Parathyroid adenoma (tissue), 2 donors: Measurements from ENCODE around the gene FAAH2.

ENCODE experiments used
- H2AFZ ChIP-seq: fragments of 300-600 bp; sonication (generic); one replicate; pipeline ENCODE4 v1.7.0; 2017; ENCODE audit warnings: antibody characterized with exemption, mild to moderate bottlenecking
- H3K27ac ChIP-seq: fragments of 300-600 bp; sonication (generic); one replicate; pipeline ENCODE4 v1.7.0; 2017
- H3K27me3 ChIP-seq: fragments of 300-600 bp; sonication (generic); one replicate; pipeline ENCODE4 v1.7.0; 2017; ENCODE audit warnings: low read length; ENCODE audit not compliant: control insufficient read depth, insufficient read depth
- H3K36me3 ChIP-seq: fragments of 300-600 bp; sonication (generic); one replicate; pipeline ENCODE4 v1.7.0; 2017; ENCODE audit warnings: low read length; ENCODE audit not compliant: control insufficient read depth, insufficient read depth
- H3K4me1 ChIP-seq: fragments of 300-600 bp; sonication (generic); one replicate; pipeline ENCODE4 v1.7.0; 2017; ENCODE audit warnings: control low read depth
- H3K4me2 ChIP-seq: fragments of 300-600 bp; sonication (generic); one replicate; pipeline ENCODE4 v1.7.0; 2017; ENCODE audit warnings: low read length
- H3K4me3 ChIP-seq: fragments of 300-600 bp; sonication (generic); one replicate; pipeline ENCODE4 v1.7.0; 2017; ENCODE audit warnings: low read depth, low read length
- H3K79me2 ChIP-seq: fragments of 300-600 bp; sonication (generic); one replicate; pipeline ENCODE4 v1.7.0; 2017; ENCODE audit warnings: control low read depth
- H3K9ac ChIP-seq: fragments of 300-600 bp; sonication (generic); one replicate; pipeline ENCODE4 v1.7.0; 2017; ENCODE audit warnings: mild to moderate bottlenecking
- H3K9me3 ChIP-seq: fragments of 300-600 bp; sonication (generic); one replicate; pipeline ENCODE4 v1.7.0; 2017; ENCODE audit warnings: low read length; ENCODE audit not compliant: control insufficient read depth
- TF ChIP-seq, protein P1 (sequence below): fragments of 300-600 bp; sonication (generic); IDR thresholded peaks from one replicate; pipeline ENCODE4 v1.7.0; 2017; ENCODE audit warnings: antibody characterized with exemption, mild to moderate bottlenecking
- donor health status: primary hyperparathyroidism.

The FAAH2 gene

DNA sequence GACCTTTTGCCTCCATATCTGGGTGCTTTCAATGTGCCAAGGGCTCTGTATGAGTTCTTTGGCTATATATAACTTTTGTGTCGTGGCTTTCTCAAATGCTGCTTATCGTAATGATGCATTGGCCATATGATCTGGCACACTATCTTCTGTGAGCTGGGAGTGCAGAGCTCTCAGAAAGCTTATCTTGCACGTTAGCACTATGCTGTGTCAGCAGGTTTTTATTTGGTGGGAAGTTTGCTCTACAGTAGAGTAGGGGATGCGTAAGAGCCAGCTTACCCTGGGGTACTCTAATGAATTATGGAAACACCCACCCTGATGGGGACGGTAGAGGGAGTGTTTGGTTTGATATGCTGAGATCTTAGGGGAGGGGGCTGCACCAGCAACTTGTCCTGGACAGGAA, 119.6 kb downstream of the FAAH2 start:
- TF ChIP-seq, protein P1, sequence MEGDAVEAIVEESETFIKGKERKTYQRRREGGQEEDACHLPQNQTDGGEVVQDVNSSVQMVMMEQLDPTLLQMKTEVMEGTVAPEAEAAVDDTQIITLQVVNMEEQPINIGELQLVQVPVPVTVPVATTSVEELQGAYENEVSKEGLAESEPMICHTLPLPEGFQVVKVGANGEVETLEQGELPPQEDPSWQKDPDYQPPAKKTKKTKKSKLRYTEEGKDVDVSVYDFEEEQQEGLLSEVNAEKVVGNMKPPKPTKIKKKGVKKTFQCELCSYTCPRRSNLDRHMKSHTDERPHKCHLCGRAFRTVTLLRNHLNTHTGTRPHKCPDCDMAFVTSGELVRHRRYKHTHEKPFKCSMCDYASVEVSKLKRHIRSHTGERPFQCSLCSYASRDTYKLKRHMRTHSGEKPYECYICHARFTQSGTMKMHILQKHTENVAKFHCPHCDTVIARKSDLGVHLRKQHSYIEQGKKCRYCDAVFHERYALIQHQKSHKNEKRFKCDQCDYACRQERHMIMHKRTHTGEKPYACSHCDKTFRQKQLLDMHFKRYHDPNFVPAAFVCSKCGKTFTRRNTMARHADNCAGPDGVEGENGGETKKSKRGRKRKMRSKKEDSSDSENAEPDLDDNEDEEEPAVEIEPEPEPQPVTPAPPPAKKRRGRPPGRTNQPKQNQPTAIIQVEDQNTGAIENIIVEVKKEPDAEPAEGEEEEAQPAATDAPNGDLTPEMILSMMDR, result no peak
- H3K79me2 ChIP-seq, result no peaks in the 10 kb centered on the region
- no peak overlapping the region for H3K27ac ChIP-seq
- H3K4me2 ChIP-seq, result no peak overlapping the region
- H3K36me3 ChIP-seq, result no peaks in the 10 kb centered on the region
- H3K27me3 ChIP-seq, result no peaks in the 10 kb centered on the region
- no peak overlapping the region for H3K9ac ChIP-seq
- H3K9me3 ChIP-seq, result no peaks in the 10 kb centered on the region
- H3K4me1 ChIP-seq, result no peaks in the 10 kb centered on the region
- H2AFZ ChIP-seq, result no peak overlapping the region
- no peak overlapping the region for H3K4me3 ChIP-seq

DNA sequence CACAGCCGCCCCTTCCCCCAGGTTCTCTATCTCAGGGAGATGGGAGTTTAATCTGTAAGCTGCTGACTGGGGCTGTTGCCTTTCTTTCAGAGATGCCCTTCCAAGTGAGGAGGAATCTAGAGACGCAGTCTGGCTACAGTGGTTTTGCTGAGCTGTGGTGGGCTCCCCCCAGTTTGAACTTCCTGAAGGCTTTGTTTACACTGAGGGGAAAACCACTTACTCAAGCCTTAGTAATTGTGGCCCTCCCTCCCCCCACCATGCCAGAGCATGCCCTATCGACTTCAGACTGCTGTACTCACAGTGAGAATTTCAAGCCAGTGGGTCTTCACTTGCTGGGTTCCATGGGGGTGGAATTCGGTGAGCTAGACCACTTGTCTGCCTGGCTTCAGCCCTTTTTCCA, 131.3 kb downstream of the FAAH2 start:
- no peaks in the 10 kb centered on the region for H3K4me1 ChIP-seq
- H3K9ac ChIP-seq, result no peak overlapping the region
- H3K36me3 ChIP-seq, result no peaks in the 10 kb centered on the region
- no peaks in the 10 kb centered on the region for H3K79me2 ChIP-seq
- no peak overlapping the region for H3K27ac ChIP-seq
- TF ChIP-seq, protein P1, result no peak
- no peaks in the 10 kb centered on the region for H3K9me3 ChIP-seq
- no peaks in the 10 kb centered on the region for H3K27me3 ChIP-seq
- no peak overlapping the region for H3K4me2 ChIP-seq
- H2AFZ ChIP-seq, result no peak overlapping the region
- no peak overlapping the region for H3K4me3 ChIP-seq

GRCh38 chrX:57422289-57422688, 135.8 kb downstream of the FAAH2 start:
- Histone ChIP-seq H3K4me1 (no peaks in the 10 kb centered on the region), H3K4me2 (no peak overlapping the region), H3K27ac (no peak overlapping the region), H3K36me3 (no peaks in the 10 kb centered on the region), H2AFZ (no peak overlapping the region), H3K9ac (no peak overlapping the region), H3K4me3 (no peak overlapping the region), H3K27me3 (no peaks in the 10 kb centered on the region), H3K9me3 (no peaks in the 10 kb centered on the region), H3K79me2 (no peaks in the 10 kb centered on the region)
- TF ChIP-seq, protein P1, result no peak

DNA sequence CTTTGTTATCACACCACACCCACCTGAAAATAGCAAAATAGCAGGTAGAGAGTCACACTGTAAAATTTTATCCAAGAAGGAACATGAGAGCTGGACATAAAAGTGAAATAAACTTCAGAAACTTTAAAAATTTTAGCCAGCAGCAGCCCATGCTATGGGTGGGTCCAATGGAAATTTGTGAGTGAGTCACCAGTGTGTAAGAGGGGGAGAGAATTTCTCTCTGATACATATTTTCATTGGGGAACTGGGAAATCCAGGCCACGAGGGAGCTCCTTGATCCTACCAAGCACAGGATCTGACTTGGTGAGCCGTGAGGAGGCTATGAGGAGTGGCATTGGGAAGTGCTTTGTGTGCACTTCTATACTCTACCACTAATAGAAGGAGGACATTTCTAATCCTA, 136.3 kb downstream of the FAAH2 start:
- H3K79me2 ChIP-seq, result no peaks in the 10 kb centered on the region
- H3K36me3 ChIP-seq, result no peaks in the 10 kb centered on the region
- TF ChIP-seq, protein P1, result no peak

DNA sequence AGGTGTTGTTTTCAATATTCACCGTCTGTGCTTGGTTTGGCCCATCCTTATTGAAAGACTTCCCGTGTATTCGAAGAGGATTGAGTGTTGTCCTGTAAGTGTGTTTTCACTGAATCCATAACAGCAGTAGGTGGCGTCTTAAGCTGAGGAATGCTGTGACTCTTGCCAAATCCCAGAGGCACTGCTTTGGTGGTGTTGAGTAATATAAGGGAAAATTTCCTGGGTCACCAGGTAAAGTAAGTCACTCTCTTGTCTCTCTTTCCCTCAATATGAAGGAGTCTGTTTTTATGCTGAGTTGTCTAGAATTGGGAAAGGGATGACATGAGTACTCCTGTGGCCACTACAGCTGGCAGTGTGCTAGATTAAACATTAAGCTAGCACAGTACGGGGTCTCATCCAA, 158.6 kb downstream of the FAAH2 start:
- Histone ChIP-seq H3K4me3 (no peak overlapping the region), H3K27me3 (no peaks in the 10 kb centered on the region), H3K36me3 (no peaks in the 10 kb centered on the region), H3K4me1 (no peaks in the 10 kb centered on the region), H2AFZ (no peak overlapping the region), H3K79me2 (no peaks in the 10 kb centered on the region), H3K27ac (no peak overlapping the region), H3K9ac (no peak overlapping the region), H3K9me3 (no peaks in the 10 kb centered on the region), H3K4me2 (no peak overlapping the region)
- TF ChIP-seq, protein P1, result no peak

More for the DNA sequence above, 136.3 kb downstream of the FAAH2 start:
- H3K27ac ChIP-seq, result no peak overlapping the region
- H3K9ac ChIP-seq, result no peak overlapping the region
- H3K27me3 ChIP-seq, result no peaks in the 10 kb centered on the region
- no peak overlapping the region for H3K4me3 ChIP-seq
- no peaks in the 10 kb centered on the region for H3K4me1 ChIP-seq
- H2AFZ ChIP-seq, result no peak overlapping the region
- no peak overlapping the region for H3K4me2 ChIP-seq
- no peaks in the 10 kb centered on the region for H3K9me3 ChIP-seq
